ENCODE results near the gene LRRC1.
A peak's percentile ranks its signal among the peaks of the same experiment; 100 is the strongest.
"Not testable (repeated sequence)": the region's sequence is repeated elsewhere in the genome, so short reads cannot be mapped to it uniquely, and the experiment has no call there.

LRRC1 gene

GRCh38 chr6:53794720-53795339, at the start of gene LRRC1:
LRRC1 (plus strand) TSS chr6:53795005; CDS start chr6:53795257, 252 bp downstream.
- peak; percentile 98 for DNase-seq

- no peak for DNase-seq
Measured at GRCh38 chr6:53746442-53747103, 48.2 kb upstream of the LRRC1 start.

- no peak for DNase-seq
Measured at GRCh38 chr6:53750052-53750650, 44.7 kb upstream of the LRRC1 start.

DNA sequence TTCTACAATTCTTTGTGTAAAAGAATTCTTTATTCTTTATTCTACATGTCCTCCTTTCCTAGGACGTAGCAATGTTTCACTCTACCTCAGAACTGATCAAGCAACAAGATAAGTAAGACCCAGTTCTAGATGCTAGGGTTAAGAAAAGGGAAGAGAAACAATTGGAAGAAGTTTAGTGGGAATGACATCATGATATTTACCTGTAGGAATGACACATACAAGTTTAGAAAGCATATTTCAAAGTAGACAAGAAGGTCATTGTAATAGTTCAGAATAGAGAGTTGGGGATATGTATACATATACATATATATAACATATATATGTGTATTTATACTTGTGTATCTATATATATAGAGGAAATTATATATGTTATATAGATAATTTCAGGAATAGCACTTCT, 43.4 kb upstream of the LRRC1 start:
- DNase-seq = no peak

- no peak for DNase-seq
Measured at GRCh38 chr6:53752440-53752839, 42.4 kb upstream of the LRRC1 start.

DNA sequence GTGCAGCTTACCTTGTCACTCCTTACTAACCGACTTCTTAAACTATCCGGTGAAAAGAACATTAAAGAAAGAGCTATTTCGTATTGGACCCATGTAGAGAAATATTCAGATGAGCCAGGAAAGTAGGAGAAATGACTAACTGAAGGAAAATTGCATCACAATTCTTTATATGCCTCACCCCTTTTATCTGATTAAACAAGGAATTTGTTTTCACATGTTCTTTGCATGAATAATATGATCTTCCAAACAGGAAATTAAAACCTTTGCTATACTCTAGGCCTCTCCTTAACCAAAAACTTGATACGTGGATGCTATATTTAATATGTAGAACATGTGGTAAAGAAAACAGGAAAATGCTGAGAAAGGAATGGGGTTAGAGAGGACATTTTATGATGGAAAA, 41.9 kb upstream of the LRRC1 start:
- DNase-seq = no peak

GRCh38 chr6:53754330-53754729, 40.5 kb upstream of the LRRC1 start:
- DNase-seq = no peak

DNA sequence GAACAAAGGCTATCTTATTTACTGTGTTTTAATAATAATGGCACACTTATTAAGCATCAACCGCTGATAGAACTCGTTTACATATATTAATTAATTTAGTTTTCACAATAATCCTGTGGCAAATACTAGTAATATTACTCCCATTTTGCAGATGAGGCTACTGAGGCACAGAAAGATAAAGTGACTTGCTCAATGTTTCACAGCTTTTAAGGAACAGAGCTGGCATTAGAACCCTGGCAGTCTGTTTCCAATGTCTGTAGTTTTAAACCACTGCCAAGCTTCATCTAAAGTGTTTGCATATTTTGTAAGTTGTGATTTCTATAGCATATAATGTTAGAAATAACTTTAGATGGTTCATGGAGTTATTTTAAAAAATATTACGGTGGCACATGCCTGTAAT, 38.4 kb upstream of the LRRC1 start:
- no peak for DNase-seq

GRCh38 chr6:53758496-53758895, 36.3 kb upstream of the LRRC1 start:
- no peak for DNase-seq

DNA sequence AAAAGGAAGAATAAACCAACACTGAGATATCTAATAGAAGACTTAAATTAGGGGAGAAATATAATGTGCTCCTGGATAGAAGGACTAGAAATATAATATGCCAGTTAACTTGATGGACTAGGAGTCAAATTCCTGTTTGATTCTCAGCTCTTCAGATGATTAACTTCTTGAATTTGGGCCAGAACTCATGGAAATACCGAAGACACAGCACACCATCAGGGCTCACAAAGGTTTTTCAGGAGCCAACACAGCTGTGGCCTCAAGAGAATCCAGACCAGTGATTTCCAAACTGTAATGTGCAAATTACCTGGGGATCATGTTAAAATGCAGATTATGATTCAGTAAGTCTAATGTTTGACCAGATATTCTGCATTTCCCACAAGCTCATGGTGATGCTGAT, 33.8 kb upstream of the LRRC1 start:
- DNase-seq = no peak

DNA sequence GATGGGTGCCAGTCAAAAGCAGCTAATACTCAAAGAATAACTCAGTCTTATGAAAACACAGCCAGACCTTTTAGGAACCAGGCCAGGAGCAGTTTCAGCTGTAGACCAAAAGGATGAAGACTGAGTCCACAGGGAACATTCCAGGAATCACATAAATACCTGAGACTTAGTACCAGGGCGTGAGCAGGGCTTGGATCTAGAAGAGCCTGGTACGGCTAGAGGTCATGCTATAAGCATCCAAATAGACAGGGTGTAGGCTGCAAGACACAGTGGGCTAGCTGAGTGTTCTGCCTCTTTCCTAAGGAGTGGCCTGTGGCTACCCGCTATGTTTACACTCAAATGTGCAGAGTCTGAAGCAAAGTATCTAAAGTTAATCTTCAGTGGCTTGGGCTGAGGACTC, 29.5 kb upstream of the LRRC1 start:
- no peak for DNase-seq

DNA sequence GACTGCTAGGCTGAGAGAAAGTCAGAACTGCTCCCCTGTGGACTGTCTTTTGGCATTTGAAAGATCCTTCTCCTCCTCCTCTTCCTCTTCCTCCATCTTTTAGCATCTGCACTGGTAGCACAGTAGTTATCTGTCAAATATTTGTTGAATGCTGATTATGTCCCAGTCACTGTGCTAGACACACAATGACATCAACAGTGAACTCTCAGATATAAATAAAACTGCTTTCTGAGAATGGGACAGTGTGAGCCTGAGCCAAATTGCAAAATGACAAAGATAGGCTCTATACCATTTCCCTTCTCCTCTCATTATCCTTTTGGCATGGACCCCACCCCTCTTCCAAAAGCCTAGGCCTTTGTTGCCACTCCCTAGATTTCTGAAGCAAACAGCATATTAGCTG, 27.9 kb upstream of the LRRC1 start:
- DNase-seq = no peak

DNA sequence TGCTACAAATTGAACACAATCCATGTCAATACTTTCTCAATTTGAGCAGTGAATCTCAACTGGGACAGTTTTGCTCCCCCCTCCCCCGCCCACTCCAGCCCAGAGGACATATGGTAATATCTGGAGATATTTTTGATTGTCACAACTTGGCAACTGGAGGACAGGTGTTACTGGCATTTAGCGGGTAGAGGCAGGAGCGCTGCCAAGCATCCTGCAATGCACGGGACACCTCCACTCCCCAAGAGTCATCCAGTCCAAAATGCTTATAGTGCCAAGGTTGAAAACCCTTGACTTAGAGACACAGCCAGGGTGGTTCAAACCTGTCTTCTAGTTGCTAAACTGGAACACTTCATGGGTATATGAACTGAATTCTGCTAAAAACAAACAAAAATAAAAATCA, 26.9 kb upstream of the LRRC1 start:
- DNase-seq = no peak

DNA sequence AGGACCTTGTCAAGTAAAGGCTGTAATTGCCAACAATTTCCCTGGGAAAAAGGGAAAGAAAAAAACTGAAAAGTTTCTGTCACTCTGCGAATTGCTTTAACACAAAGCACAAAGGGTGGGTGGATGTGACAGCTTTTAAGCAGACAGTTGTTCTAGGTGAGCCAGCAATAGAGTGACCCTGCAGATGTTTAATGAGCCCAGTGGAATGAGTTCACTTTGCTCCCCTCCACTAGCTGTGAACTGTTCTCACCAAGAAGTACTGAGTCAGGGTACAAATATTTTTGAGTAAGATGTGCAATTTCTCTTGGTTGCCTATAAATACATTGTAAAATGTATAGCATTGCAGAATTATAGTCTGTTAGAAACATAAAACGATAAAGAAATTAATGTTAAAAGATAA, 26.2 kb upstream of the LRRC1 start:
- no peak for DNase-seq

GRCh38 chr6:53770780-53771249, 24.0 kb upstream of the LRRC1 start:
- DNase-seq = no peak

DNA sequence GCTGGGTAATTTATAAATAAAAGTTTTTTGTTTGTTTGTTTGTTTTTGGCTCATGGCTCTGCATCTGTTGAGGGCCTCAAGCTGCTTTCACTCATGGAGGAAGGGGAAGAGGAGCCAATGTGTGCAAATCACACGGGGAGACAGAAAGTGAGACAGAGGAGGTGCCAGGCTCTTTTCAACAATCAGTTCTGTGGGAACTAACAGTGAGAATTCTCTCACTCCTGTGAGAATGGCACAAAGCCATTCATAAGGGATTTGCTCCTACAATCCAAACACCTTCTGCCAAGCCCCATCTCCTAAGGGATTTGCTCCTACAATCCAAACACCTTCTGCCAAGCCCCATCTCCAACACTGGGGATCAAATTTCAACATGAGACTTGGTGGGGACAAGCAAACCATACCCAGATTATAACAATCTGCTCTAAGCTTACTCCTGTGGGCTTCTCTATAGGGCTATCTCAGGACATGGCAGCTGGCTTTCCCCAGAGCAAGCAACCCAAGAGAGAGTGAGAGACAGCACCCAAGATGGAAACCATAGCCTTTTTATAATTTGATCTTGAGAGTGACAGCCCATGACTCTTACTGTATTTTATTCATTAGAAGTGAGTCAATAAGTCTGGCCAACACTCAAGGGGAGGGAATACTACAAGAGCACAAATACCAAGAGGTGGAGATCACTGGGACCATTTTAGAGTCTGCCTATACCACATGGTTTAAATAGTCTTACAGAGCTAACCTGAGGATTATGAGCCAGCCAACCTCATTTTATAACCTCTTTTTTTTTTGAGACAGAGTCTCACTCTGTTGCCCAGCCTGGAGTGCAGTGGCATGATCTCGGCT, 22.8 kb upstream of the LRRC1 start:
- DNase-seq = no peak

DNA sequence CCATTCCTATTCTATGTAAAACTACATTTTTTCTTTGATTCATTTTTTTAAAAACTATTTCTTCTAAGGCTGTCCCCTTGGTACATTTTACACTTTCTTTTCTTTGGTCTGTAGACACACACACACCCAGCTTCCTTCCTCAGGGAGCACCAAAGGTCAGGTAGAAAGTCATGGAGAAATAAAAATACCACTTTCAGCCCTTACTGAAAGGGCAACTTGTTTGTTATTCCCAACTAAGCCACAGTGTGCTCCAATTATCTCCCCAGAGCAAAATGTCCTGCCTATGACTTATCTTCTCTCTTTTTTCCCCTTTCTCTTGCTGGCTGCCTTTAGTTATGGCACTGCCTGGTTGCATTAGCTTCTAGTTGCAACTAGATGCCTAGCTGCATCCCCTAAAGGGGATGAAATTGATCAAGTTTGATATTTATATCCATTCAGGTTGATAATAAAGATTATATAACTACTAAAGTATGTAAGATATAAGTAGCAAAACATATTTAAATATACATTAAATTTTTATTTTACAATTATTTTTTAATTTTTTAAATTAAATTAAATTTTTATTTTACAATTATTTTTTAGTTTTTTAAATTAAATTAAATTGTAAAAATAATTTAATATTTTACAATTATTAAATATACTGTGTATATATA, 21.6 kb upstream of the LRRC1 start:
- no peak for DNase-seq

DNA sequence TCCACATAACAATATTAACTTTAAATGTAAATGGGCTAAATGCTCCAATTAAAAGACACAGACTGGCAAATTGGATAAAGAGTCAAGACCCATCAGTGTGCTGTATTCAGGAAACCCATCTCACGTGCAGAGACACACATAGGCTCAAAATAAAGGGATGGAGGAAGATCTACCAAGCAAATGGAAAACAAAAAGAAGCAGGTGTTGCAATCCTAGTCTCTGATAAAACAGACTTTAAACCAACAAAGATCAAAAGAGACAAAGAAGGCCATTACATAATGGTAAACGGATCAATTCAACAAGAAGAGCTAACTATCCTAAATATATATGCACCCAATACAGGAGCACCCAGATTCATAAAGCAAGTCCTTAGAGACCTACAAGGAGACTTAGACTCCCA, 18.7 kb upstream of the LRRC1 start:
- DNase-seq = not testable (repeated sequence)

- DNase-seq = not testable (repeated sequence)
Measured at GRCh38 chr6:53784991-53785390, 9.8 kb upstream of the LRRC1 start.

GRCh38 chr6:53786832-53787231, 8.0 kb upstream of the LRRC1 start:
- no peak for DNase-seq

DNA sequence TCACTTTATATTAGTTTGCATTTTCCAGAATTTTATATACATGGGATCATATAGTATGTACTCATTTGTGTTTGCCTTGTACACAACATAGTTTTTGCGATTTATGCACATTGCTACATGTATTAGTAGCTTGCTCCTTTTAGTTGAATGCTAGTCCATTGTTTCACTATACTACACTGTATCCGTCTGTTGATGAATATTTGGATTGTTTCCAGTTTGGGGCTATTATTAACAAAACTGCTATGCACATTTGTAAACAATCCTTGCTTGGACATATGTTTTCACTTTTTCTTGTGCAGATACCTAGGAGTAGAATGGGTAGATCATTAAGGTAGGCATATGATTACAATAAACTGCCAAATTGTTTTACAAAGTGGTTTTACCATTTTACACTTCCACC, 3.9 kb upstream of the LRRC1 start:
- no peak for DNase-seq

DNA sequence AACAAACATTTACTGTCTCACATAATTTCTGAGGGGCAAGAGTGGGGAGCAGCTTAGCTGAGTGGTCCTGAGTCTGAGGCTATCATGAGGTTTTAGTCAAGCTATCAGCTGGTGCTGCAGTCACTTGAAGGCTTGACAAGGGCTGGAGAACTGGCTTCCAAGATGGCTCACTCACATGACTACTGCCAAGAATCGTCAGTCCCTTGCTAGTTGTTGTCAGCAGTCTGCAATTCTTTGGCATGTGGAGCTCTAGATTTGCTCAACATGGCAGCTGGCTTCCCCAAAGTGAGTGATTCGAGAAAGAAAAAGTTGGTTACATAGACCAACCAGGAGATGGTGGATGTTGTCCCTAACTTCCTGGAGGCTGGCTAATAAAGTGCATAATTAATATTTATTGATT, 2.8 kb upstream of the LRRC1 start:
- no peak for DNase-seq

DNA sequence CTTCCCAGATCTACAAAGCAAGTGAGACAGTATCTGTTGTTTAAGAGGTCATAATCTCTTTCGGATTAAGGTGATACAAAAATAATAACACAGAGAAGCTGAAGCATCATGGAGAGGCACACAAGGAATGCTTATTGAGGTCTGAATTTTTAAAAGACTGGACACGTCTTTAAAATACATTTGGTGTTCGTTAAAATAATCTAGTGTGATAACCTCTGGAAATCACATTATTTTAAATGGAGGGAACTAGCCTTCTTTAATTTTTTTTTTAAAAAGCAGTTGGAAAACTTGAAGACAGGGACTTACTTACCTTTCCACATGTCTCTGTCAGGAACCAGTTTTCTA, 1.9 kb upstream of the LRRC1 start:
- no peak for DNase-seq
